HepG2 (cell line): Measurements from ENCODE around the gene PELI3. TPM values are rescaled to one million over a fixed set of nuclear protein-coding genes. Genes with fewer than 3 reads are reported as not detected.
"Not testable (repeated sequence)": the region's sequence is repeated elsewhere in the genome, so short reads cannot be mapped to it uniquely, and the experiment has no call there.

ENCODE experiments used
- ATAC-seq: fragments of 200-7000 bp; cut with Tn5 transposase; 3 replicates; pipeline ENCODE4 v1.9.1; 2020; ENCODE audit warnings: mild to moderate bottlenecking, moderate library complexity
- BruUV-seq: library from RNA; stranded (reverse); fragments of 400-500 nt; replicated peaks from 2 replicates; lab custom pipeline; 2021; lab: Mats Ljungman, UMichigan
- CTCF ChIA-PET: fragments of 300-600 bp; formaldehyde crosslinking; extraction: SDS; loops from one replicate; lab custom pipeline; 2021; ENCODE audit warnings: low total read pairs, inconsistent platforms, low intra/inter-chr PET ratio; lab: Yijun Ruan, JAX
- POLR2A ChIA-PET: fragments of 350-600 bp; sonication (Branson Sonifier 250); formaldehyde crosslinking; loops from one replicate; lab custom pipeline; 2020; ENCODE audit warnings: antibody characterized with exemption, inconsistent platforms; lab: Yijun Ruan, JAX
- DNase-seq: peaks from one replicate; pipeline ENCODE4 v3.0.0-alpha.2; 2015; ENCODE audit warnings: low spot score
- FAIRE-seq: peaks from 3 replicates; lab custom pipeline; 2011; peaks lifted over from hg19 to GRCh38; lab: Jason Lieb, UNC
- H2AFZ ChIP-seq: one replicate; pipeline ENCODE4 v1.6.1; 2011; ENCODE audit warnings: low read length, inconsistent platforms
- H3K27ac ChIP-seq: fragments of 300-600 bp; 3 replicates; pipeline ENCODE4 v1.8.0; 2011; ENCODE audit warnings: mixed run types, mild to moderate bottlenecking, mixed read lengths, low read length, inconsistent platforms; ENCODE audit not compliant: insufficient read depth; ENCODE audit errors: extremely low read length
- H3K27me3 ChIP-seq, 2 experiments: fragments of 200-600 bp in 1 of 2; 2 replicates in 1 of 2; 3 replicates in 1 of 2; pipeline versions ENCODE4 v1.6.0 to v1.8.0; 2011; ENCODE audit warnings: low read length in 2 of 2, mild to moderate bottlenecking in 2 of 2, moderate library complexity in 2 of 2, inconsistent platforms in 1 of 2; ENCODE audit not compliant: insufficient read depth in 2 of 2, control insufficient read depth in 1 of 2
- H3K36me3 ChIP-seq, 2 experiments: fragments of 200-600 bp in 1 of 2; replicated peaks in 1 of 2; 2 replicates in 1 of 2; 3 replicates in 1 of 2; pipeline versions ENCODE4 v1.5.1 to v1.8.0; 2011; ENCODE audit warnings: low read length in 2 of 2, inconsistent platforms in 1 of 2; ENCODE audit not compliant: insufficient read depth in 2 of 2, control insufficient read depth in 1 of 2
- H3K4me1 ChIP-seq: 2 replicates; pipeline ENCODE4 v1.5.1; 2012; ENCODE audit warnings: low read length, inconsistent platforms; ENCODE audit not compliant: insufficient read depth
- H3K4me2 ChIP-seq: 2 replicates; pipeline ENCODE4 v1.6.0; 2011; ENCODE audit warnings: low read depth, low read length, inconsistent platforms
- H3K4me3 ChIP-seq, 3 experiments: fragments of 200-600 bp in 1 of 3; sonication (generic), shearing (Covaris generic) in 1 of 3; replicated peaks in 1 of 3; 2 replicates each; pipeline ENCODE4 v1.5.1; 2011 to 2016; ENCODE audit warnings: low read length in 3 of 3, inconsistent platforms in 2 of 3, low read depth in 2 of 3, mild to moderate bottlenecking in 2 of 3, control low read depth in 1 of 3, mixed read lengths in 1 of 3; ENCODE audit not compliant: insufficient read depth in 1 of 3
- H3K79me2 ChIP-seq: one replicate; pipeline ENCODE4 v1.6.1; 2011; ENCODE audit warnings: low read length, inconsistent platforms; ENCODE audit not compliant: insufficient read depth
- H3K9ac ChIP-seq: 2 replicates; pipeline ENCODE4 v1.6.0; 2011; ENCODE audit warnings: mild to moderate bottlenecking, low read depth, low read length, inconsistent platforms; ENCODE audit not compliant: insufficient read depth
- H3K9me3 ChIP-seq: 2 replicates; pipeline ENCODE4 v1.5.1; 2012; ENCODE audit warnings: mild to moderate bottlenecking, low read length
- H4K20me1 ChIP-seq: 2 replicates; pipeline ENCODE4 v1.6.0; 2011; ENCODE audit warnings: inconsistent platforms, mild to moderate bottlenecking, low read length, moderate library complexity; ENCODE audit not compliant: insufficient read depth
- HNRNPK ChIP-seq: fragments of 200-400 bp; formaldehyde crosslinking; IDR thresholded peaks from 2 replicates; pipeline ENCODE4 v1.6.1; 2018; ENCODE audit warnings: low read length, low read depth, moderate library complexity, mild to moderate bottlenecking; ENCODE audit not compliant: poor library complexity, severe bottlenecking
- PCBP1 ChIP-seq: fragments of 200-400 bp; formaldehyde crosslinking; IDR thresholded peaks from 2 replicates; pipeline ENCODE4 v1.6.1; 2017; ENCODE audit warnings: mild to moderate bottlenecking, low read depth, low read length, borderline replicate concordance
- RFX5 ChIP-seq: IDR thresholded peaks from 2 replicates; pipeline ENCODE4 v1.6.1; 2011; ENCODE audit warnings: low read depth, low read length, improper control_type of control experiment
- ZNF180 ChIP-seq: sonication (generic); formaldehyde crosslinking; IDR thresholded peaks from 2 replicates; pipeline ENCODE4 v1.4.0; 2020; ENCODE audit warnings: low read depth, missing genetic modification reagents, borderline replicate concordance
- WGBS: methylation state at CpG from one replicate; pipeline ENCODE4 v1.1.6; 2017; ENCODE audit warnings: low lambda C conversion rate; 5-methylcytosine and 5-hydroxymethylcytosine counted together
- in situ Hi-C: cut with HindIII; loops from 2 replicates; pipeline ENCODE4 v1.10.0; 2017; ENCODE audit warnings: low pct_unique_long_range_greater_than_20kb; ENCODE audit not compliant: extremely low pct_ligation_motif_present
- intact Hi-C: fragments of 100-400 bp; cut with micrococcal nuclease; formaldehyde crosslinking; loops from one replicate; pipeline ENCODE4 v1.10.0; 2022; ENCODE audit not compliant: unreplicated experiment
- polyA plus RNA-seq, 8 experiments: library from polyadenylated mRNA; depleted of rRNA in 3 of 8; stranded (reverse) in 7 of 8; unstranded in 1 of 8; fragments of >200 nt; fragmentation: Illumina TruSeq in 4 of 8; extraction: Trizol in 4 of 8; gene quantifications; 2 replicates each; pipeline versions ENCODE4 v1.2.1 to v1.2.3, GENCODE V29; 2011 to 2016; ENCODE audit warnings: low read depth in 4 of 8, missing spikeins in 1 of 8, mixed read lengths in 1 of 8; ENCODE audit not compliant: insufficient read depth in 1 of 8
- total RNA-seq, 5 experiments: library from RNA; depleted of rRNA; stranded (reverse); fragments of >200 nt; fragmentation: Illumina TruSeq; extraction: Trizol; gene quantifications; 2 replicates each; pipeline ENCODE4 v1.2.3, GENCODE V29; 2016; ENCODE audit warnings: low read depth in 1 of 5

PELI3 gene
- total and polyA plus RNA-seq, 2 of the 13 experiments (the other 11 are each of a cell fraction or from before 2014, with no cell fraction given) = 2.0 to 4.0 TPM

- CTCF ChIA-PET = no interaction called here
Observed at GRCh38 chr11:66462010-66462409, 4.7 kb upstream of the PELI3 start.

GRCh38 chr11:66462911-66463310, 3.8 kb upstream of the PELI3 start:
- Histone ChIP-seq H3K9me3 (no peaks in the 10 kb centered on the region), H3K27ac (no peak overlapping the region), H4K20me1 (no peaks in the 10 kb centered on the region; the same call in 1 of the 2 replicates), H2AFZ (no peak overlapping the region), H3K36me3 (no peaks in the 10 kb centered on the region), H3K4me3 (no peak overlapping the region), H3K9ac (no peak overlapping the region), H3K79me2 (no peaks in the 10 kb centered on the region), H3K4me2 (no peak overlapping the region), H3K27me3 (peaks cover 0 to 12% of the 10 kb centered on the region in 2 experiments; a peak in 3 of 5 replicates), H3K4me1 (peaks cover 21% of the 10 kb centered on the region)
- intact Hi-C loops = no loop called here
- FAIRE-seq (no peak), ATAC-seq (no peak), DNase-seq (no peak)
- 31% methylated on average over 3 of the region's 3 CpGs for WGBS
- ChIA-PET CTCF (no interaction called here), POLR2A (no interaction called here)
- no peak for TF ChIP-seq RFX5
- BruUV-seq = no TSS peak
- in situ Hi-C loops = no loop called here

More at GRCh38 chr11:66462010-66462409, 4.7 kb upstream of the PELI3 start:
- Histone ChIP-seq H3K4me3 (no peak overlapping the region), H3K27ac (no peak overlapping the region), H3K4me2 (no peak overlapping the region), H3K79me2 (no peaks in the 10 kb centered on the region), H4K20me1 (no peaks in the 10 kb centered on the region), H3K9ac (no peak overlapping the region), H3K27me3 (peaks cover 0 to 12% of the 10 kb centered on the region in 2 experiments; a peak in 3 of 5 replicates), H3K4me1 (peaks cover 14% of the 10 kb centered on the region), H3K36me3 (no peaks in the 10 kb centered on the region), H3K9me3 (no peaks in the 10 kb centered on the region), H2AFZ (no peak overlapping the region)
- FAIRE-seq (no peak), DNase-seq (no peak), ATAC-seq (no peak)
- TF ChIP-seq ZNF180 (CRISPR knock-in tag) = no peak
- TF ChIP-seq PCBP1 = 0 out of 2 replicates have a peak, but pooled peaks have one; percentile 74
- TF ChIP-seq HNRNPK = peak; percentile 96
- in situ Hi-C loops = no loop called here
- BruUV-seq = no TSS peak
- POLR2A ChIA-PET = no interaction called here
- intact Hi-C loops = no loop called here

- in situ Hi-C loops, H2AFZ ChIP-seq, H3K9me3 ChIP-seq, DNase-seq, H3K36me3 ChIP-seq, ATAC-seq, H3K79me2 ChIP-seq, H3K9ac ChIP-seq, H3K4me2 ChIP-seq, intact Hi-C loops, H4K20me1 ChIP-seq, H3K27ac ChIP-seq, FAIRE-seq, H3K4me3 ChIP-seq, BruUV-seq: not testable (repeated sequence)
- Histone ChIP-seq H3K27me3 (peaks cover 0 to 12% of the 10 kb centered on the region in 2 experiments; a peak in 3 of 5 replicates), H3K4me1 (peaks cover 26% of the 10 kb centered on the region)
- ChIA-PET POLR2A (interaction anchor here (0.9 kb wide), 1 partner anchor 16 kb away, joined by 4 read pairs; the partner anchor contains the start of gene DPP3), CTCF (interaction anchor here (1.4 kb wide), 1 partner anchor 56 kb away, joined by 3 read pairs; no protein-coding TSS in a partner anchor)
- 73% methylated on average over 5 of the region's 5 CpGs for WGBS
Observed at GRCh38 chr11:66464116-66464515, 2.6 kb upstream of the PELI3 start.
